Common myeloid progenitor, CD34-positive (primary cell): ENCODE measurements around the gene C2CD3.

Source experiments
- CTCF ChIA-PET: fragments of 350-600 bp; sonication (Branson Sonifier 250); formaldehyde crosslinking; loops from one replicate; lab custom pipeline; 2021; ENCODE audit warnings: antibody characterized with exemption; lab: Charles Lee
- POLR2A ChIA-PET: fragments of 350-600 bp; sonication (Branson Sonifier 250); formaldehyde crosslinking; loops from one replicate; lab custom pipeline; 2021; ENCODE audit warnings: antibody characterized with exemption; lab: Charles Lee
- DNase-seq, 3 donors: peaks; one replicate each; pipeline versions ENCODE4 v3.0.0 to v3.0.0-alpha.2; 2013
- H3K27ac ChIP-seq, 2 experiments: 1 replicate in 1 of 2; 2 replicates in 1 of 2; pipeline ENCODE4 v1.7.0; 2013; ENCODE audit warnings: inconsistent platforms in 2 of 2, low read length in 2 of 2, mild to moderate bottlenecking in 2 of 2, low read depth in 1 of 2, moderate library complexity in 1 of 2; ENCODE audit not compliant: severe bottlenecking in 2 of 2, insufficient read depth in 1 of 2, poor library complexity in 1 of 2
- H3K27me3 ChIP-seq, 5 experiments: replicated peaks in 2 of 5; 1 replicate in 3 of 5; 2 replicates in 2 of 5; pipeline versions ENCODE4 v1.6.1 to v1.7.0; 2013; ENCODE audit warnings: low read length in 4 of 5, mild to moderate bottlenecking in 2 of 5, moderate library complexity in 2 of 5, inconsistent platforms in 1 of 5; ENCODE audit not compliant: insufficient read depth in 5 of 5, control insufficient read depth in 4 of 5
- H3K36me3 ChIP-seq, 4 experiments: 1 replicate in 2 of 4; 2 replicates in 2 of 4; pipeline versions ENCODE4 v1.6.1 to v1.7.0; 2013; ENCODE audit warnings: low read length in 3 of 4, control low read depth in 1 of 4, mild to moderate bottlenecking in 1 of 4; ENCODE audit not compliant: control insufficient read depth in 4 of 4, insufficient read depth in 4 of 4
- H3K4me1 ChIP-seq, 4 experiments: 1 replicate in 3 of 4; 2 replicates in 1 of 4; pipeline versions ENCODE4 v1.6.1 to v1.7.1; 2013; ENCODE audit warnings: low read length in 3 of 4, mild to moderate bottlenecking in 3 of 4, control low read depth in 1 of 4, inconsistent platforms in 1 of 4, moderate library complexity in 1 of 4; ENCODE audit not compliant: control insufficient read depth in 4 of 4, insufficient read depth in 4 of 4; ENCODE audit errors: control extremely low read depth in 1 of 4
- H3K4me3 ChIP-seq, 7 experiments: 1 replicate in 4 of 7; 2 replicates in 3 of 7; pipeline versions ENCODE4 v1.5.1 to v1.7.0; 2013; ENCODE audit warnings: mild to moderate bottlenecking in 7 of 7, low read length in 6 of 7, moderate library complexity in 6 of 7, inconsistent platforms in 2 of 7, low read depth in 2 of 7, control low read depth in 1 of 7; ENCODE audit not compliant: insufficient read depth in 4 of 7, control insufficient read depth in 1 of 7; ENCODE audit errors: extremely low read depth in 1 of 7
- H3K9me3 ChIP-seq, 5 experiments: 1 replicate in 4 of 5; 2 replicates in 1 of 5; pipeline versions ENCODE4 v1.6.1 to v1.7.1; 2013; ENCODE audit warnings: low read length in 4 of 5, mild to moderate bottlenecking in 2 of 5, inconsistent platforms in 1 of 5, low read depth in 1 of 5, moderate library complexity in 1 of 5; ENCODE audit not compliant: control insufficient read depth in 4 of 5, insufficient read depth in 2 of 5; ENCODE audit errors: control extremely low read depth in 1 of 5
- WGBS: methylation state at CpG from one replicate; pipeline ENCODE4 v1.1.5; 2013; ENCODE audit not compliant: insufficient coverage; 5-methylcytosine and 5-hydroxymethylcytosine counted together

The C2CD3 gene

GRCh38 chr11:74179234-74180052 lies 8.6 kb upstream of the C2CD3 start:
- Histone ChIP-seq H3K27me3 (no peaks in the 10 kb centered on the region), H3K4me1 (no peaks in the 10 kb centered on the region), H3K27ac (no peak overlapping the region), H3K9me3 (no peaks in the 10 kb centered on the region), H3K36me3 (peaks cover 0 to 5% (median 3%) of the 10 kb centered on the region in 4 experiments), H3K4me3 (no peak overlapping the region)
- CTCF ChIA-PET, result no interaction called here
- POLR2A ChIA-PET, result no interaction called here
- peak in 1 of 3 donors; percentile 10 for DNase-seq
- WGBS, result 93% methylated on average over 3 of the region's 7 CpGs

GRCh38 chr11:74175920-74176319 lies 5.1 kb upstream of the C2CD3 start:
- Histone ChIP-seq H3K9me3 (no peaks in the 10 kb centered on the region), H3K36me3 (peaks cover 0 to 3% (median 1%) of the 10 kb centered on the region in 4 experiments), H3K4me1 (peaks cover 6 to 18% (median 11%) of the 10 kb centered on the region in 4 experiments), H3K4me3 (no peak overlapping the region), H3K27ac (no peak overlapping the region), H3K27me3 (no peaks in the 10 kb centered on the region)
- no CpG with 5 or more reads among the region's 1 CpG for WGBS
- CTCF ChIA-PET, result interaction anchor here (0.7 kb wide), 1 partner anchor 20 kb away, joined by 4 read pairs; no protein-coding TSS in a partner anchor
- peak in 1 of 3 donors; percentile 12 for DNase-seq
- POLR2A ChIA-PET, result no interaction called here

- 42% methylated on average over 5 of the region's 5 CpGs for WGBS
- CTCF ChIA-PET, result interaction anchor here (2.4 kb wide), 1 partner anchor 12 kb away, joined by 10 read pairs; no protein-coding TSS in a partner anchor
- peaks cover 16 to 30% (median 22%) of the 10 kb centered on the region in 4 experiments for H3K4me1 ChIP-seq
- H3K27ac ChIP-seq, result peak overlapping the region; percentile 70 to 90
- POLR2A ChIA-PET, result no interaction called here
- no peaks in the 10 kb centered on the region for H3K27me3 ChIP-seq
- peak overlapping the region in 6 of 7 experiments; percentile 82 to 98 (median 90) for H3K4me3 ChIP-seq
- H3K36me3 ChIP-seq, result peaks cover 6 to 13% (median 9%) of the 10 kb centered on the region in 4 experiments
- H3K9me3 ChIP-seq, result no peaks in the 10 kb centered on the region
- no peak for DNase-seq
Measured at GRCh38 chr11:74171997-74172396, 1.2 kb upstream of the C2CD3 start.

- Histone ChIP-seq H3K36me3 (peaks cover 6 to 17% (median 11%) of the 10 kb centered on the region in 4 experiments), H3K27me3 (no peaks in the 10 kb centered on the region), H3K9me3 (no peaks in the 10 kb centered on the region), H3K27ac (peak overlapping the region; percentile 70 to 90), H3K4me1 (peaks cover 16 to 30% (median 22%) of the 10 kb centered on the region in 4 experiments), H3K4me3 (peak overlapping the region; percentile 82 to 99 (median 93))
- DNase-seq, result no peak
- CTCF ChIA-PET, result interaction anchor here (2.4 kb wide), 1 partner anchor 12 kb away, joined by 10 read pairs; no protein-coding TSS in a partner anchor
- POLR2A ChIA-PET, result no interaction called here
- 3% methylated on average over 3 of the region's 5 CpGs for WGBS
Measured at GRCh38 chr11:74171630-74171968, 797 bp upstream of the C2CD3 start.

GRCh38 chr11:74169738-74170458 lies 904 bp downstream of the C2CD3 start:
- Histone ChIP-seq H3K27me3 (no peaks in the 10 kb centered on the region), H3K36me3 (peaks cover 6 to 24% (median 14%) of the 10 kb centered on the region in 4 experiments), H3K4me3 (peak overlapping the region; percentile 84 to 99 (median 93)), H3K27ac (peak overlapping the region; percentile 59 to 90), H3K4me1 (peaks cover 16 to 30% (median 22%) of the 10 kb centered on the region in 4 experiments), H3K9me3 (no peaks in the 10 kb centered on the region)
- DNase-seq, result no peak
- ChIA-PET CTCF (interaction anchor here (1.5 to 2.4 kb wide), 2 partner anchors 8 to 14 kb away, joined by 6 to 10 read pairs; no protein-coding TSS in a partner anchor), POLR2A (no interaction called here)
- 19% methylated on average over 9 of the region's 9 CpGs for WGBS

- Histone ChIP-seq H3K4me1 (peaks cover 16 to 30% (median 22%) of the 10 kb centered on the region in 4 experiments), H3K36me3 (peaks cover 12 to 33% (median 22%) of the 10 kb centered on the region in 4 experiments), H3K4me3 (peak overlapping the region in 1 of 7 experiments; percentile 85), H3K27ac (no peak overlapping the region), H3K9me3 (no peaks in the 10 kb centered on the region), H3K27me3 (no peaks in the 10 kb centered on the region)
- POLR2A ChIA-PET, result no interaction called here
- DNase-seq, result no peak
- CTCF ChIA-PET, result no interaction called here
- 90% methylated on average over 2 of the region's 3 CpGs for WGBS
Measured at GRCh38 chr11:74168838-74169237, 2.0 kb downstream of the C2CD3 start.
